NCI-H2029 (cell line): ENCODE data around the gene BZW2.
"Not testable (repeated sequence)": the region's sequence is repeated elsewhere in the genome, so short reads cannot be mapped to it uniquely, and the experiment has no call there.

ENCODE experiments used
- DNase-seq: peaks from one replicate; lab custom pipeline; 2025; lab: John Stamatoyannopoulos, UW

Gene BZW2

DNA sequence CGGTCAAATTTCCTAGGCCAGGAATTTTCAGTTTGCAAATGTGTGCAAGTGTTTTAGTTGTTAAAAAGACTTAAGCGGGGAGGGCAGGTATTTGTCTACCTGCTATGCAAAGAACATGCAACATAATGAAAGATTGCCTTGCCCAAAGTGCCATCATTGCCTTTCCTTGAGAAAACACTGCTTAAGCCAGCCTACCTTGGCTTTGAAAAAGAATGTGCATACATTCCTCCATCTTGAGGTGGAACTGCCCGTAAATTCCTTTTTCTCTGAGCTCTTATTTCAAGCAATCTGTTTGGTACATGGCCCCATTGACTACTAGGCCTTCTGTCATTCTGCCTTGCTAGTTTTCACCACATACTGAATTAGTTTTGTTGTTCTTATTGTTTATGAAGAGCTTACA is 29.3 kb downstream of the BZW2 start:
- no peak for DNase-seq

DNA sequence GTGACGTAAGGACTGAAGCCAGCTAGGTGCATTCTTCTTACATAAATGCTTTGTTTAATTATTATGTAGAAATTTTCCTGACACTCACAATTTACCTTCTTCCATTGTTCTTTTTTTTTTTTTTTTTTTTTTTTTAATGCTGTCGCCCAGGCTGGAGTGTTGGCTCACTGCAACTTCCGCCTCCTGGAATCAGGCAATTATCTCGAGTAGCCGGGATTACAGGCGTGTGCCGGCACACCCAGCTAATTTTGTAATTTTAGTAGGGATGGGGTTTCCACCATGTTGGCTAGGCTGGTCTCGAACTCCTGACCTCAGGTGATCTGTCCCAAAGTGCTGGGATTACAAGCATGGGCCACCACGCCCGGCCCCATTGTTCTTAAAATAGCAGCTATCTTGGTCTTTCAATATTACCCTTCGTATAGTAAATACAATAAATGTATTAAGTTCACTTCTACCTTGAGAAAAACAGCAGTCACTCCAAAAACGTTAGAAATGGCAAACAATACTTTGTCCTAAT is 32.1 kb downstream of the BZW2 start:
- no peak for DNase-seq

GRCh38 chr7:16678645-16679566 is 32.9 kb downstream of the BZW2 start:
- not testable (repeated sequence) for DNase-seq

GRCh38 chr7:16684935-16685334 is 39.0 kb downstream of the BZW2 start:
- DNase-seq, result no peak

DNA sequence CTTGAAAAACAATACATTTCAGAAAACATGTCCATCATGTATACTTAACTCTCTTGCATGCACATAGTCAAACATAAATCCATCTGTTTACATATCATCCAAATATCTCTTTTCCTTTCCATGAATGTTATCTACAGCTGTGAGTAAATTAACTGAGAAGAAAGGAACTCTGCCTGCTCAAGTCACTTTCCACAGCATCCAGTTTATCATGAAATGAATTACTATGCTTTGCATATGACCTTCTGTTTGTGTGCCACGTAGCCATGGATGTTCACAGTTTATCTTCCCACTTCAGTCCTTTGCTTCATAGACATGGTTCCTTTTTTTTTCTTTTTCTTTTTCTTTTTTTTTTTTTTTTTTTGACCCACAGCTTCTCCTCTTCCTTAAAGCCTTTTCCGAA is 39.6 kb downstream of the BZW2 start:
- DNase-seq, result no peak

- no peak for DNase-seq
These were observed 42.3 kb downstream of the BZW2 start for GRCh38 chr7:16688249-16688648.

GRCh38 chr7:16691241-16691640 is 45.3 kb downstream of the BZW2 start:
- no peak for DNase-seq

- DNase-seq, result no peak
These were observed 47.8 kb downstream of the BZW2 start for GRCh38 chr7:16693601-16694318.

DNA sequence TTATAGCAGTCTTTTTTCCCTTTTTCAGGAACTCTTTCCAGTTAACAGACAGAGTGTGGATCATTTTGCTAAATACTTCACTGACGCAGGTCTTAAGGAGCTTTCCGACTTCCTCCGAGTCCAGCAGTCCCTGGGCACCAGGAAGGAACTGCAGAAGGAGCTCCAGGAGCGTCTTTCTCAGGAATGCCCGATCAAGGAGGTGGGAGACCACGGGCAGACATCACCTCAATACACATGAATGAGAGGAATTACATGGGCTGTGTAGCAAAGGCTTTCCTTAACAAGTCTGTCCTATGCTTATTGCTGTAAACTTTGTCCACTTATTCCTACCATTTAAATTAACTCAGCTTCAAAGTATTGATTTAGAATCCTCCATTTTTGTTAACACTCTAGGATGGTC is 48.8 kb downstream of the BZW2 start:
- no peak for DNase-seq

GRCh38 chr7:16695621-16696237 is 49.7 kb downstream of the BZW2 start:
- no peak for DNase-seq

- DNase-seq, result no peak
These were observed 51.7 kb downstream of the BZW2 start for GRCh38 chr7:16697507-16698199.

DNA sequence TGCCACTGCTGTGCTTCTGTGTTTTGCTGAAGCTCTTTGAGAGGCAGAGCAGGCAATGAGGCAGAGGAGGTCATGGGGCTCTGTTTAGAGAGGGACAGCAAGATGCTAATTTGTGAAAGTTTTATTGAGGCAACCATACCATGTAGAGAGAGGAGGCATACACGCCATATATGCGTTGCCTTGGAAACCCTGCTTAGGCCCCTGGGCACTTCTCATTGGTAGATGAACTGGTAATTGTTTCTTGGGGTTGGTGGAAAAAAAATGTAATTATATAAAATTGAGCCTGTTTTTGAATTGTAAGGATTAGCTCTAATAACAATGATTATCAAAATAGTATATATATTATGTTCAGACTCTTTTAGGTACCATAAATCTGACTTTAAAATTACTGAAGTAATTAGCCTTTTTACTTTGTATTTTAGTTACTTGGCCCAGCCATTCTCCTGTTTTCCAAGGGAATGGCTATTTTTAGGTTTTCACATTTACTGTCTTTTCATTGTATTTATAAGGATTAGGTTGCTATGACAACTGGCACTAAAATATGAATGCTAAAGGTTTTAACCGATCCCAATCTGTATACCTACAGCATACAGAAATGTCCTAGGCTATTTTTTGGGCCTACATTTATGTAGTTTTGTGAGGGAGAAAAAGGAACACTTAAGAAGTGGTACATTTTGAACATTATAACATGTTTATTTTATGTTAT is 52.4 kb downstream of the BZW2 start:
- DNase-seq, result no peak

DNA sequence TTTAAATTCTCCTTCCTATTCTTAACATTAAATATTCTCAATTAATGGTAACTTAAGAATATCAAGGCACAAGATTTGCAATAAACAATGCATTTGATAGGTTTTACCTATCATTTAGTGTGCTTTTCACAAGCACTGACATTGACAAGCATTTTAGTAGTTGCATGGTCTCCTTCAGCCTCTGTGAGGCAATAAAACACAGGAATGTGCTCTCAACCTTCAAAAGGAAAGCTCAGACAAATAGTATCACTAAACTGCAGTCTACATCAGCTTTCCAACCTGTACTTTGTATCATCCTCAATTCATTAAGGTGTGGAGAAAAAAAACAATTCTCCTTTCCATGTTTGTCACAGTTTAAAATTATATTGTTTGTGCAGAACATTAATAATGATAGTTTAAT is 56.5 kb downstream of the BZW2 start:
- DNase-seq, result no peak

DNA sequence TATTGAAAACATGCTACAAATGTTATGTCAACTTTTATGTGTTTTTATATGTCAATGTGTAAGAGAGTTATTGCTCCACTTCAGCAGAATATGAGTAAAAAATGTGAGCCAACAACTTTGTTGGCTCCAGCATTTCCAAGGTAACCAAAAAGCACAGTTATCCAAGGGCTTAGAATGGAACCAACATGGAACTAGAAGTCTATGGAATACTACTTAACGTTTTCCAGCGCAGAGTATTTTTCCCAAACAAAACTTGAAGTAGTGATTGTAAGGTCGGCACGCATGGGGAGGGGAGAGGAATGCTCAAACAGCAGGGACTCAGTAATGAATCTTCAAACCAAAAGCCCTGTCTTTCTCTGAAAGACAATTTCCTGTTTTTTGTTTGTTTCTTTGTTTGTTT is 62.5 kb downstream of the BZW2 start:
- DNase-seq, result no peak

DNA sequence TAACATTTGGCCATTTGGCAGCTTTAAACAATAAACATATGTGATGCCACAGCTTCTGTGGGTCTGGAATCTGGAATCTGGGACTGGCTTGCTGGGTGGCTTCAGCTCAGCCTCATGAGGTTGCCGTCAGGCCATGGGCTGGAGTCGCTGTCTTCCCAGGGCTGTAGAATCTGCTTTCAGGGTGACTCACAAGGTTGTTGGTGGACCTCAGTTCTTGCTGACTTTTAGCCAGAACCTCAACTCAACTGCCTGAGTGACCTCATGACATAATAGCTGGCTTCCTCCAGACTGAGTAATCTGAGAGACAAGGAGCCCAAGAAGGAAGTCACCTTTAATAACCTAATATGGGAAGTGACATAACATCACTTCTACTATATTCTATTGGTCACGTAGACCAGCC is 63.0 kb downstream of the BZW2 start:
- no peak for DNase-seq

- no peak for DNase-seq
These were observed 64.7 kb downstream of the BZW2 start for GRCh38 chr7:16710651-16711050.

DNA sequence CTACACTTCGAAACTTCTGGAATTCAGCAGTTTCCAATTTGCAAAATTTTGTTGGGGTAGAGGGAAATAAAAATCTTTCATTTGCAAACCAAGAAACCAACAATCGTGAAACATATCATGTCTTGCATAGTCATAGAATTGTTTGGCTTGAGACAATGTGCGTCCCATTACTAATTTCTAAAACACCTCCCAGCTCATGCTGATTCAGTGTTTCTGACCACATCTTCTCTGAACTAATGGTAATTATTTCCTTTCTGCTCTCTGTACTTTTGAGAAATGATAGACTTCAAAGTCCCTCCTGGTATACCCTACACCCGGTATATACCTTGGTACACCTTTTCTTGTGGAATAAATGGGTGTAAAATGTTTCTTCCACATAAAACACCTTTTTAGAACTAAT is 65.7 kb downstream of the BZW2 start:
- no peak for DNase-seq

GRCh38 chr7:16712916-16713315 is 66.9 kb downstream of the BZW2 start:
- no peak for DNase-seq

DNA sequence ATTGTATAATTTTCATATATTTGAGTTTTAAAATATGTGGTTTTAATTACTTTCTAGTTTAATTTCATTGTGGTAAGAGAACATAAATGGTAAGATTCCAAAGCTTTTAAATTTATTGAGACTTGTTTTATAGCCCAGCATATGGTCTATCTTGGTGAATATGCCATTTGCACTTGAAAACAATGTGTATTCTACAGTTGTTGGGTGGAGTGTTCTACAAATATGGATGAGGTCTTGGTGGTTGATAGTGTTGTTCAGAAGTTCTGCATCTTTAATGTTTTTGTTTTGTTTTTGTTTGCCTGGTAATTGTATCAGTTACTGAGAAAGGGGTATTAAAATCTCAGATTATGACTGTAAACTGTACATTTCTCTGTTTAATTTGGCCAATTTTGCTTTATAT is 69.9 kb downstream of the BZW2 start:
- DNase-seq, result no peak

- no peak for DNase-seq
These were observed 72.2 kb downstream of the BZW2 start for GRCh38 chr7:16718111-16718656.

- no peak for DNase-seq
These were observed 73.7 kb downstream of the BZW2 start for GRCh38 chr7:16719699-16720098.
